ENCODE results near the gene IMMP2L. TPM values are rescaled to one million over a fixed set of nuclear protein-coding genes. Genes with fewer than 3 reads are reported as not detected.

The IMMP2L gene
- polyA plus RNA-seq, 1 donor (not counting 4 experiments of a cell fraction or from before 2014, with no cell fraction given) = 14.1 TPM

GRCh38 chr7:110921595-110922151, 640.6 kb downstream of the IMMP2L start:
- no peak for DNase-seq (ENCODE audit: low read depth, low spot score)
- no peak overlapping the region for H3K9ac ChIP-seq (ENCODE audit: control insufficient read depth, extremely low read depth, insufficient read depth, low read length)

GRCh38 chr7:110918949-110919548, 643.2 kb downstream of the IMMP2L start:
- H3K79me2 ChIP-seq (ENCODE audit: control insufficient read depth, insufficient read depth, low read length) = no peaks in the 10 kb centered on the region
- no peak overlapping the region for H3K9ac ChIP-seq (ENCODE audit: control insufficient read depth, extremely low read depth, insufficient read depth, low read length)
- TF ChIP-seq CTCF (optimal IDR thresholded peaks at IDR 0.05 in 1 of 3, IDR thresholded peaks at IDR 0.05 in 1 of 3, conservative IDR thresholded peaks at IDR 0.05 in 1 of 3; ENCODE audit: extremely low read depth in 1 of 3, insufficient read depth in 2 of 3, low read length in 3 of 3) = no peak
- no peak for TF ChIP-seq EZH2 (IDR thresholded peaks at IDR 0.05; ENCODE audit: low read length)
- no peak overlapping the region for H3K4me2 ChIP-seq (ENCODE audit: control insufficient read depth, extremely low read depth, insufficient read depth, low read depth, low read length)
- FAIRE-seq (no peak), DNase-seq (ENCODE audit: low read depth, low spot score) (no peak)
- no peaks in the 10 kb centered on the region for H3K36me3 ChIP-seq (ENCODE audit: control insufficient read depth in 2 of 2, extremely low read depth in 1 of 2, insufficient read depth in 2 of 2, low read length in 2 of 2)
- no peak overlapping the region for H3K27ac ChIP-seq (ENCODE audit: control insufficient read depth, insufficient read depth, low read length)
- H4K20me1 ChIP-seq (ENCODE audit: control insufficient read depth, extremely low read depth, insufficient read depth, low read length) = no peaks in the 10 kb centered on the region
- dilution Hi-C loops (cut with MboI; ENCODE audit: extremely low pct_ligation_motif_present, low sequenced_read_pairs) = no loop called here
- no peak overlapping the region for H2AFZ ChIP-seq (ENCODE audit: control insufficient read depth, low read length)
- no peaks in the 10 kb centered on the region for H3K27me3 ChIP-seq (ENCODE audit: control insufficient read depth, extremely low read depth, insufficient read depth, low read length)
- H3K9me3 ChIP-seq (ENCODE audit: control insufficient read depth, low read depth, low read length) = no peaks in the 10 kb centered on the region
- H3K4me1 ChIP-seq (ENCODE audit: control insufficient read depth, extremely low read depth, insufficient read depth, low read length) = peaks cover 23% of the 10 kb centered on the region
- H3K4me3 ChIP-seq (ENCODE audit: control insufficient read depth in 2 of 3, extremely low read depth in 1 of 3, insufficient read depth in 2 of 3, low read depth in 1 of 3, low read length in 3 of 3) = no peak overlapping the region
- H3K9me1 ChIP-seq (ENCODE audit: control insufficient read depth, extremely low read depth, insufficient read depth, low read length) = no peaks in the 10 kb centered on the region

More at GRCh38 chr7:110921595-110922151, 640.6 kb downstream of the IMMP2L start:
- Histone ChIP-seq H3K27ac (ENCODE audit: control insufficient read depth, insufficient read depth, low read length) (peak overlapping the region; percentile 80), H3K9me1 (ENCODE audit: control insufficient read depth, extremely low read depth, insufficient read depth, low read length) (no peaks in the 10 kb centered on the region), H3K9me3 (ENCODE audit: control insufficient read depth, low read depth, low read length) (no peaks in the 10 kb centered on the region), H3K4me3 (ENCODE audit: control insufficient read depth in 2 of 3, extremely low read depth in 1 of 3, insufficient read depth in 2 of 3, low read depth in 1 of 3, low read length in 3 of 3) (no peak overlapping the region), H3K27me3 (ENCODE audit: control insufficient read depth, extremely low read depth, insufficient read depth, low read length) (no peaks in the 10 kb centered on the region), H3K79me2 (ENCODE audit: control insufficient read depth, insufficient read depth, low read length) (no peaks in the 10 kb centered on the region), H2AFZ (ENCODE audit: control insufficient read depth, low read length) (no peak overlapping the region), H3K4me2 (ENCODE audit: control insufficient read depth, extremely low read depth, insufficient read depth, low read depth, low read length) (peak overlapping the region; percentile 35), H3K4me1 (ENCODE audit: control insufficient read depth, extremely low read depth, insufficient read depth, low read length) (peaks cover 23% of the 10 kb centered on the region), H4K20me1 (ENCODE audit: control insufficient read depth, extremely low read depth, insufficient read depth, low read length) (no peaks in the 10 kb centered on the region), H3K36me3 (ENCODE audit: control insufficient read depth in 2 of 2, extremely low read depth in 1 of 2, insufficient read depth in 2 of 2, low read length in 2 of 2) (no peaks in the 10 kb centered on the region)
- no peak for TF ChIP-seq CTCF (optimal IDR thresholded peaks at IDR 0.05 in 1 of 3, IDR thresholded peaks at IDR 0.05 in 1 of 3, conservative IDR thresholded peaks at IDR 0.05 in 1 of 3; ENCODE audit: extremely low read depth in 1 of 3, insufficient read depth in 2 of 3, low read length in 3 of 3)
- no peak for FAIRE-seq
- dilution Hi-C loops (cut with MboI; ENCODE audit: extremely low pct_ligation_motif_present, low sequenced_read_pairs) = no loop called here

Measured in keratinocyte (primary cell).